Stimulated activated CD8-positive, alpha-beta memory T cell treated with anti-CD3 and anti-CD28 coated beads, Interleukin-4, amount 100 ng/mL, for 4 hours (primary cell): ENCODE data around the gene TBL1X.

Source experiments
- DNase-seq, 2 donors: peaks; one replicate each; pipeline ENCODE4 v3.0.0-alpha.2; 2020; ENCODE audit warnings: low read depth in 2 of 2, low spot score in 1 of 2

TBL1X gene

DNA sequence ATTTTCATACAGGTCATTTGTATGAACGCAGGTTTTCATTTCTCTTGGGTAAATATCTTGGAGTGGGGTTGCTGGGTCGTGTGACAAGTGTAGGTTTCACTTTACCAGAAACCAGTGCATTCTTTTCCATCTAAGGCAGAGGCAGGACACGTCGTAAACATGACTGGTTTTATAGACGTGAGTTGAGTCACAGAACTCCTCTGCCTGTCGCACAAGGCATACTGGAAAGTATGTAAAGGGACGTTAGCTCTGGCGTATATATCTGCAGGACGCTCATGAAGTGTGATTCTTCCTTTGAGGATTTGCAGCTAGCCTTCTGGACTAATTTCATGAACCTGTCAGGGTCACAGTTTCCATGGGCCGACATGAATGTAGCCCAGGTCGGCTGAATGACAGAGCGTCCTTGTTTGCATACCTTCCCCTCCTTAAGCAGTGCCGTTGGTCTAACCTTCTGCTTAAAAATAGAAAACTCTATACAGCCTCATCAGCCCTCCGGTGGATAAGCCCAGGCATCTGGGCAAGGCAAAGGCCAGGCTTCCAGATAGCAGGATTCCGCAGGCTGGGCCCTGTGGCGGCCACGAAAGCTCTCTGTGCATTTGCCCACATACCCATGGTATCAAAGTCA lies 194.8 kb downstream of the TBL1X start:
- no peak for DNase-seq

DNA sequence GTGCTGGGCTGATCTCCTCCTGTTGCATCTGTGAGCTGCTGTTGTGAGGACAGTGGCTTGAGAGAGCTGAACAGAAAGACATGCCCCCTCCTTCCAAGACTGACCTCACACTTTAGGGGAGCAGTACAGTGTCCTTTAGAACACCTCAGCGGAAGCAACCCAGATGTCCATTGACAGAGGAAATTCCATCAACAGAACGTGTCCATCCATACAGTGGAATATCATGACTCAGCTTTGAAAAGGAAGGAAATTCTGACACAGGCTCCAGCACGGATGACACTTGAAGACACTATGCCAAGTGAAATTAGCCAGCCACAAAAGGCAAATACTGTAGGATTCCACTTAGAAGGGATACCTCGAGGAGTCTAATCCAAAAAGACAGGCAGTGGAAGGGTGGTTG lies 197.3 kb downstream of the TBL1X start:
- no peak for DNase-seq

DNA sequence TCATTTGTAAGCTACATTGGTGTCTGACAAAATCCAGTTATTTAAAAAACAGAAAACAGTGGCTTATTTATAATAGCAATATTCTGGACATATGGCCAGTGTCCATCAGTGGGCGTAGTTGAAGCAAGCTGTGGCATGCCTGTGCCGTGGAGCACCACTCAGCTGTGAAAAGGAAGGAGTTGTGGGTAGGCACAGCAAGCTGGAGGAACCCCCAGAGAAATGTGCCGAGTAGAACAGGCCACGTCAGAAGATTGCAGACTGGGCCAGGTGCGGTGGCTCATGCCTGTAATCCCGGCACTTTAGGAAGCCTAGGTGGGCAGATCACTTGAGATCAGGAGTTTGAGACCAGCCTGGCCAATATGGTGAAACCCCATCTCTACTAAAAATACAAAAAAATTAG lies 198.4 kb downstream of the TBL1X start:
- no peak for DNase-seq

GRCh38 chrX:9664224-9664623 lies 199.4 kb downstream of the TBL1X start:
- no peak for DNase-seq

DNA sequence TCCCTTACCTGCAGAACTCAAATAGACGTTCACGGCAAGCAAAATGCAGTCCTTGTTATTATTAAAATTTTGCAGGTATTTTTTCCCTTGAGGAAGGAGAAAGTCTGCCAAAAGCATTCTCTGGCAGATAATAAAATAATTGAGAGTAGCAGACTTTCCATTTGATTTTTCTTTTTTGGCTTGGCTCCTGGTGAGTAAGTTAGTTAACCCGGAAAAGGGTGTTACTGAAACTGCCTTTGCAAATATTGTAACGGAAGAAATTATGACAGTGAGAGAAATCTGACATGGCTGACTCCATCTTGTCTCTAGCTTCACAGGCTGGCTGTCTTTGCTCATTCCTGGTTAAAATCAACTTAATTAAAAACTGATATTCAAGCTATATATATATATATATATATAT lies 200.3 kb downstream of the TBL1X start:
- no peak for DNase-seq

- DNase-seq: no peak
These were observed 203.7 kb downstream of the TBL1X start for GRCh38 chrX:9668537-9668936.

GRCh38 chrX:9670136-9670814 lies 205.4 kb downstream of the TBL1X start:
- no peak for DNase-seq

GRCh38 chrX:9671998-9672397 lies 207.1 kb downstream of the TBL1X start:
- no peak for DNase-seq

GRCh38 chrX:9676306-9676705 lies 211.4 kb downstream of the TBL1X start:
- DNase-seq: no peak

- no peak for DNase-seq
These were observed 211.9 kb downstream of the TBL1X start for GRCh38 chrX:9676738-9677097.

GRCh38 chrX:9677098-9677739 lies 212.4 kb downstream of the TBL1X start:
- DNase-seq: no peak

GRCh38 chrX:9678215-9678965 lies 213.5 kb downstream of the TBL1X start:
- DNase-seq: no peak

DNA sequence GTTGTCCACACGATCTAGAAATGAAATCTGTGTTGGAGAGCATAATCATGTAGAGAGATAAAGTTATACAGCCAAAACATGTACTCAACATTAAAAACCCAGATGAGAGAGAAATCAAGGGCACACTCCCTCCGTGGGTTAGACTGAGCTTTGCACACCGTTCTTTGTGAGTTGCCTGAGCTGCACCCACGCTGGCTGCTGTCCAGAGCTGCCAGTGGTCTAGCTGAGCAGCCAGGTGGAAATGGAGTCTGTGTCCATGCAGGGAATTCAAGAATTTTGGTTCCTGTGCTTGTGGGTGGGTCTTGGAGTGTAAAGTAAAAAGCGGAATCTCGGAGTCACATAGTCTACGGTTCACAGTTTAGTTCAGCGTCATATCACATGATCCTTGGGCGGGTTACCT lies 216.2 kb downstream of the TBL1X start:
- DNase-seq: no peak

GRCh38 chrX:9681422-9681821 lies 216.6 kb downstream of the TBL1X start:
- no peak for DNase-seq

DNA sequence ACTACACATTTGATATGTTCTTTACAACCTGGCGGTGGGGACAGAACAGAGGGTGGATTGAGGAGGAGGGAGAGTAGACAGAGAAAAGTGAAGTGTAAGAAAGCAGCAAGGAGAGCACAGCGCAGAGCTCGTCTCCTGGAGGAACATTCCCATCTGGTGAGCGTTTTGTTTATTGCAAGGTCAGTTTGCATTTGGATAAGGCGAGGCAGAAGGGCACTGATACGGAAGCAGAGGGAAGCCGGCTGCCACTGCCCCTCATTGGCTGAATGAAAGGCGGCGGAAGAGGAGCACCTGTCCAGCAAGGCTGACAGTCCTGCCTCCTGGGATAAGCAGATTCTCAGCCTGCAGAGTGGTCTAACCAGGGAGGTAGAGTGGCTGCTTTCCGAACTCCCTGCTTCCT lies 217.6 kb downstream of the TBL1X start:
- DNase-seq: no peak

GRCh38 chrX:9682861-9683260 lies 218.0 kb downstream of the TBL1X start:
- DNase-seq: no peak

GRCh38 chrX:9683350-9683749 lies 218.5 kb downstream of the TBL1X start:
- no peak for DNase-seq

DNA sequence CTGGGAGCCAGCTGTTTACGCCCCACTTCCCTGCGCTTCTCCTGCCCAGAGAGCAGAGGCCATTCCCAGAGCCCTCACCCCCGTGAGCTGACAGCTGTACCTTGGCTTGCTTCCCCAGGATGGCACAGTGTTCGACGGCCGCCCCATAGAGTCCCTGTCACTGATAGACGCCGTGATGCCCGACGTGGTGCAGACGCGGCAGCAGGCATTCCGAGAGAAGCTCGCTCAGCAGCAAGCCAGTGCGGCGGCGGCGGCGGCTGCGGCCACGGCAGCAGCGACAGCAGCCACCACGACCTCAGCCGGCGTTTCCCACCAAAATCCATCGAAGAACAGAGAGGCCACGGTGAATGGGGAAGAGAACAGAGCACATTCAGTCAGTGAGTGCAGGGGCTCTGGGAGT lies 223.0 kb downstream of the TBL1X start:
- DNase-seq: no peak

GRCh38 chrX:9688833-9689232 lies 224.0 kb downstream of the TBL1X start:
- DNase-seq: no peak

- DNase-seq: no peak
These were observed 225.2 kb downstream of the TBL1X start for GRCh38 chrX:9690046-9690445.

- DNase-seq: no peak
These were observed 228.6 kb downstream of the TBL1X start for GRCh38 chrX:9693307-9694001.
